CD8-positive, alpha-beta memory T cell (primary cell): ENCODE data around the gene CTNNA2. TPM values are rescaled to one million over a fixed set of nuclear protein-coding genes. Genes with fewer than 3 reads are reported as not detected.
A peak's percentile ranks its signal among the peaks of the same experiment; 100 is the strongest.
"Not testable (repeated sequence)": the region's sequence is repeated elsewhere in the genome, so short reads cannot be mapped to it uniquely, and the experiment has no call there.

ENCODE experiments used
- CTCF ChIA-PET: fragments of 350-600 bp; sonication (Branson Sonifier 250); formaldehyde crosslinking; loops from one replicate; lab custom pipeline; 2021; ENCODE audit warnings: antibody characterized with exemption; lab: Charles Lee
- POLR2A ChIA-PET: fragments of 350-600 bp; sonication (Branson Sonifier 250); formaldehyde crosslinking; loops from one replicate; lab custom pipeline; 2021; ENCODE audit warnings: antibody characterized with exemption; lab: Charles Lee
- DNase-seq, 5 donors: peaks; one replicate each; pipeline versions ENCODE4 v3.0.0 to v3.0.0-alpha.2; 2020 to 2022; ENCODE audit warnings: mixed read lengths in 1 of 5
- H3K27ac ChIP-seq: one replicate; pipeline ENCODE4 v1.7.0; 2013; ENCODE audit warnings: low read depth, mild to moderate bottlenecking, low read length, moderate library complexity
- H3K27me3 ChIP-seq: 2 replicates; pipeline ENCODE4 v1.7.0; 2013; ENCODE audit warnings: low read length, mild to moderate bottlenecking; ENCODE audit not compliant: insufficient read depth, poor library complexity, severe bottlenecking
- H3K36me3 ChIP-seq: 2 replicates; pipeline ENCODE4 v1.7.0; 2013; ENCODE audit warnings: mild to moderate bottlenecking, low read length, moderate library complexity; ENCODE audit not compliant: insufficient read depth
- H3K4me1 ChIP-seq: 2 replicates; pipeline ENCODE4 v1.7.0; 2013; ENCODE audit warnings: mild to moderate bottlenecking, low read length, moderate library complexity; ENCODE audit not compliant: insufficient read depth
- H3K4me3 ChIP-seq: 2 replicates; pipeline ENCODE4 v1.7.0; 2013; ENCODE audit warnings: mild to moderate bottlenecking, low read length
- H3K9me3 ChIP-seq: 2 replicates; pipeline ENCODE4 v1.7.0; 2013; ENCODE audit warnings: mild to moderate bottlenecking, low read length
- H3K27ac Mint-ChIP-seq, 8 donors: one replicate each; pipeline ENCODE4 v1.8.0; 2020 to 2021; ENCODE audit warnings: mixed read lengths in 8 of 8, mild to moderate bottlenecking in 6 of 8, inconsistent platforms in 3 of 8, moderate library complexity in 3 of 8
- H3K27me3 Mint-ChIP-seq, 2 donors: one replicate each; pipeline ENCODE4 v1.8.0; 2020 to 2021; ENCODE audit warnings: mixed read lengths in 2 of 2, mild to moderate bottlenecking in 1 of 2, moderate library complexity in 1 of 2
- H3K36me3 Mint-ChIP-seq, 3 donors: one replicate each; pipeline ENCODE4 v1.8.0; 2020 to 2021; ENCODE audit warnings: mixed read lengths in 3 of 3, inconsistent platforms in 1 of 3, mild to moderate bottlenecking in 1 of 3
- H3K4me1 Mint-ChIP-seq, 3 donors: one replicate each; pipeline ENCODE4 v1.8.0; 2020 to 2021; ENCODE audit warnings: mixed read lengths in 3 of 3, inconsistent platforms in 1 of 3, mild to moderate bottlenecking in 1 of 3
- H3K4me3 Mint-ChIP-seq, 7 donors: one replicate each; pipeline ENCODE4 v1.8.0; 2020 to 2021; ENCODE audit warnings: mixed read lengths in 7 of 7, mild to moderate bottlenecking in 6 of 7, moderate library complexity in 4 of 7, inconsistent platforms in 2 of 7
- H3K9me3 Mint-ChIP-seq, 5 donors: one replicate each; pipeline ENCODE4 v1.8.0; 2020 to 2022; ENCODE audit warnings: mixed read lengths in 5 of 5, mild to moderate bottlenecking in 3 of 5, moderate library complexity in 2 of 5, inconsistent platforms in 1 of 5
- polyA plus RNA-seq: library from polyadenylated mRNA; unstranded; fragments of 300-500 nt; fragmentation: Illumina TruSeq; gene quantifications from one replicate; pipeline ENCODE4 v1.2.3, GENCODE V29; 2021
- total RNA-seq, 2 experiments: library from RNA; stranded (reverse); gene quantifications; one replicate each; pipeline ENCODE4 v1.2.3, GENCODE V29; 2021

CTNNA2 gene
- total and polyA plus RNA-seq, 3 experiments from 2014 or later: not detected

DNA sequence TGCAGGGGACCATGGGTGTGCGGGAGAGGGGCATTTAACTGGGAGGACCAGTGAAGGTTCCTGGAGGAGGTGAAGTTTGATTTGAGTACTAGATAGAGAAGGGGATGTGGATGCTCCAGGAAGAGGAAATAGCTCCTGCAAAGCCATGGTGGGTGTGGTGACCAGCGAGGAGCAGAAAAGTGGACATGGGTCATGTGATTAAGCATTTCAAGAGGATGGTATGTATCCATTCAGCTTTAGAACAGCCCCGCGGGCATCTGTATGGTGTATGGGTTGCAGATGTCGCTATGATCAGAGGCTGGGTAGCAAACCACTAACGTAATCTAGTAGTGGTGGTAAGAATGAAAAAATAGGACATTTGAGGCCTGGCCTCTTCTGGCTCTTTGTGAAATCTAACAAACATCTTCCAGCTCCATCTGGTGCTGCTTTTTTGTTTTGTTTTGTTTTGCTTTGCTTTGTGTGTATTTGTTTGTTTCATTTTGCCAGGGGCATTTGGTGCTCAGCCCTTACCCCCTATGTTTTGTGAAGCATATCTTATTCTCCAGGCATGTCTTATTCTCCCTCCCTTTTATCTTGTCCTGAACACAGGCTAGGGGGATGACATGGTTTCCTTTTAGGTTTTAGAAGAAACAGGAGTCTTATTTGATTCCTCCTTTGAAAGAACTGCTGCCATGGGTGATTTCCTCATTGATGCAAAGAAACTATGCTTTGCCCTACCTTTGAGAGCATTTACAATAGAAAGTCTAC is 565.6 kb downstream of the CTNNA2 start:
- H3K9me3 Mint-ChIP-seq: peaks cover 0 to 10% (median 3%) of the 10 kb centered on the region in 5 donors
- CTCF ChIA-PET: no interaction called here

DNA sequence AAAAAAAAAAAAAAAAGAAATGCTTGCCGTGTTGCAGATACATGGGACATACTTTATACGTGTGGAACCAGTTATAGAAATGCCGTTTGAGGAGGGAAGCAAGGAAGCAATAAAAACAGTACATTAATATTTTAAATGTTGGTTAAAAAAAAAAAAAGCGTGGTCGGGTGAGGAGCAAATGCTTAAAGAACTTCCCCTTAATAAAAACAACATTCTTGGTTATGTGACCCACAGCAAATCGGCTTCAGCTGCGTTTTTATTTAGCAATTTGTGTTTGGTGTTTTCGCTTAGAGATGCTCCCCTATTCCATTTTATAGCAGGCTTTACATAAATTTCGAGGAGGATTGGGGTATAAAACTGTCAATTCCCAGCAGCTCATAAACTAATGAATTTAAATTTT is 568.1 kb downstream of the CTNNA2 start:
- Histone ChIP-seq H3K36me3 (no peaks in the 10 kb centered on the region), H3K4me1 (no peaks in the 10 kb centered on the region), H3K9me3 (no peaks in the 10 kb centered on the region), H3K27ac (no peak overlapping the region), H3K4me3 (no peak overlapping the region), H3K27me3 (no peaks in the 10 kb centered on the region)
- Mint-ChIP-seq H3K4me3 (no peak overlapping the region), H3K36me3 (no peaks in the 10 kb centered on the region), H3K27me3 (no peaks in the 10 kb centered on the region), H3K4me1 (no peaks in the 10 kb centered on the region), H3K9me3 (peaks cover 3 to 11% (median 4%) of the 10 kb centered on the region in 5 donors), H3K27ac (no peak overlapping the region)
- no peak for DNase-seq
- ChIA-PET POLR2A (no interaction called here), CTCF (no interaction called here)

More for the DNA sequence above, 565.6 kb downstream of the CTNNA2 start:
- H3K4me1 Mint-ChIP-seq: no peaks in the 10 kb centered on the region
- H3K27ac ChIP-seq: no peak overlapping the region
- no peaks in the 10 kb centered on the region for H3K9me3 ChIP-seq
- no peak for DNase-seq
- no peaks in the 10 kb centered on the region for H3K4me1 ChIP-seq
- peak overlapping the region in 1 of 8 donors; percentile 89 for H3K27ac Mint-ChIP-seq
- H3K36me3 Mint-ChIP-seq: no peaks in the 10 kb centered on the region
- no peak overlapping the region for H3K4me3 Mint-ChIP-seq
- H3K27me3 Mint-ChIP-seq: no peaks in the 10 kb centered on the region
- H3K4me3 ChIP-seq: no peak overlapping the region
- POLR2A ChIA-PET: no interaction called here
- H3K27me3 ChIP-seq: no peaks in the 10 kb centered on the region
- no peaks in the 10 kb centered on the region for H3K36me3 ChIP-seq

DNA sequence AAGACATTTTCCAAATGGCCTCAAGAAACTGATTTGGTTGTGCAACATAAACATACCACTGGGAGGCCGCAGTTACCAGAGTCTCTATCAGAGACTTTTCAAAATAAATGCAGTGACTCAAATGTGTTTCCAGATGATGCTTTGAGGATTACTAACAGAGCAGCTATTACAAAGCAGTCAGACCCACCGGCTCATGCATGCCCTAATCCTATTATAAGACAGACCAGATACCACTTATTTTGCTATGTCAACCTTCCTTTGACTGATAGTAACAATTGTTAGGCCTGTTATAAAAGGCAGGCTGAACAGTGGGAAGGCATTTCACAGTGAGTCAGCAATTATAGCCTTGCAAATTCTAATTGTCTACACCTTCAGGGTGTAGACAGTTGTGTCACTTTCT is 574.0 kb downstream of the CTNNA2 start:
- Mint-ChIP-seq H3K27ac (no peak overlapping the region), H3K27me3 (no peaks in the 10 kb centered on the region), H3K4me1 (no peaks in the 10 kb centered on the region), H3K4me3 (no peak overlapping the region), H3K9me3 (peaks cover 0 to 8% (median 2%) of the 10 kb centered on the region in 5 donors), H3K36me3 (no peaks in the 10 kb centered on the region)
- POLR2A ChIA-PET: no interaction called here
- Histone ChIP-seq H3K27ac (no peak overlapping the region), H3K4me1 (no peaks in the 10 kb centered on the region), H3K9me3 (no peaks in the 10 kb centered on the region), H3K27me3 (no peaks in the 10 kb centered on the region), H3K36me3 (no peaks in the 10 kb centered on the region), H3K4me3 (no peak overlapping the region)
- no peak for DNase-seq
- CTCF ChIA-PET: no interaction called here

DNA sequence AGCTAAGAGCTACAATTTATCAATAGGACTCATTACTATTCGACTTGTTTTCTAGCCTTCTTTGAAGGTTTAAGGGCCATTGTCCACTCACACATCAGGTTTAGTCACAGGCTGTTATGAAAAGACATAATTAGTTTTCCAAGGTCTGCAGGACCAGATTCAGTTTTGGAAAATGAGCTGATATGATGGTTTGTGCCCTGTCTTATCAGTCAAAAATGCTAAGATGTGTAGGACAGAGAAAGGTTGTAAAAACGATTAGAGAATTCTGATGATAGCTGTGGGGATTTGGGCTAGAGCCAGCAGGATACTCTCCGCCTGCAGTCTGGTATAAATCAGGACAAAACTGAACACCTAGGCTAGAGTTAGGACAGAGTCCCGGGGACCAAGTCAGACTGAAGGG is 578.4 kb downstream of the CTNNA2 start:
- H3K4me1 Mint-ChIP-seq: no peaks in the 10 kb centered on the region
- H3K4me3 Mint-ChIP-seq: no peak overlapping the region
- ChIA-PET CTCF (no interaction called here), POLR2A (no interaction called here)
- no peaks in the 10 kb centered on the region for H3K36me3 Mint-ChIP-seq
- peaks cover 0 to 5% (median 0%) of the 10 kb centered on the region in 5 donors for H3K9me3 Mint-ChIP-seq
- H3K27me3 ChIP-seq: no peaks in the 10 kb centered on the region
- no peaks in the 10 kb centered on the region for H3K27me3 Mint-ChIP-seq
- H3K27ac ChIP-seq: no peak overlapping the region
- no peak for DNase-seq
- no peaks in the 10 kb centered on the region for H3K9me3 ChIP-seq
- no peak overlapping the region for H3K27ac Mint-ChIP-seq
- no peak overlapping the region for H3K4me3 ChIP-seq
- H3K4me1 ChIP-seq: no peaks in the 10 kb centered on the region
- H3K36me3 ChIP-seq: no peaks in the 10 kb centered on the region

DNA sequence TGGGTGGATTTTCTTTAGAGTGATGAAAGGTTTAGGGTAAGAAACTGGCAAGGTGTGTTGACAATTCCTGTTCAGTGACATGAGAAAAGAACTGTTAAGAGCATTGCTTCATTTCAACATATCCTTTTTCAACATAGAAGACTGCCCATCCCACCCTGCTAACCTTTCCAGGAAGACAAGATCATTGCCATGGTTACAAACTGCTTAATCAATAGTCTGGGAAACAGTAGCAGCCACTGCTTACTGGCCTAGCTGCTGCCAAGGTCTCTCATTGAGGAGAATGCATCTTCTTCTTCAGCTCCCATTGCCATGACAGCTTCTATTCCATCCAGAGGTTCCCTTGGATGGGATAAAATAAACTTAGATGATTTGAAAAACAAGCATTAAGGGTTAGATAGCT is 579.6 kb downstream of the CTNNA2 start:
- H3K36me3 Mint-ChIP-seq: no peaks in the 10 kb centered on the region
- no peaks in the 10 kb centered on the region for H3K36me3 ChIP-seq
- no peaks in the 10 kb centered on the region for H3K9me3 ChIP-seq
- no peak overlapping the region for H3K4me3 ChIP-seq
- H3K27me3 ChIP-seq: no peaks in the 10 kb centered on the region
- no peak overlapping the region for H3K4me3 Mint-ChIP-seq
- CTCF ChIA-PET: no interaction called here
- POLR2A ChIA-PET: no interaction called here
- no peaks in the 10 kb centered on the region for H3K27me3 Mint-ChIP-seq
- peaks cover 0 to 5% (median 0%) of the 10 kb centered on the region in 5 donors for H3K9me3 Mint-ChIP-seq
- no peak overlapping the region for H3K27ac ChIP-seq
- DNase-seq: no peak
- H3K27ac Mint-ChIP-seq: no peak overlapping the region
- no peaks in the 10 kb centered on the region for H3K4me1 Mint-ChIP-seq
- H3K4me1 ChIP-seq: no peaks in the 10 kb centered on the region

DNA sequence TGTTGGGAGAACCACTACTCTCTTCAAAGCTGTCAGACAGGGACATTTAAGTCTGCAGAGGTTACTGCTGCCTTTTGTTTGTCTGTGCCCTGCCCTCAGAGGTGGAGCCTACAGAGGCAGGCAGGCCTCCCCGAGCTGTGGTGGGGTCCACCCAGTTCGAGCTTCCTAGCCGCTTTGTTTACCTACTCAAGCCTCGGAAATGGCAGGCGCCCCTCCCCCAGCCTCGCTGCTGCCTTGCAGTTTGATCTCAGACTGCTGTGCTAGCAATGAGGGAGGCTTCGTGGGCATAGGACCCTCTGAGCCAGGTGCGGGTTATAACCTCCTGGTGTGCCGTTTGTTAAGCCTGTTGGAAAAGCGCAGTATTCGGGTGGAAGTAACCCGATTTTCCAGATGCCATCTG is 585.7 kb downstream of the CTNNA2 start:
- H3K4me3 ChIP-seq, DNase-seq, H3K27ac ChIP-seq, H3K4me3 Mint-ChIP-seq, H3K4me1 ChIP-seq, POLR2A ChIA-PET, H3K9me3 Mint-ChIP-seq, H3K36me3 Mint-ChIP-seq, CTCF ChIA-PET, H3K27me3 ChIP-seq, H3K27ac Mint-ChIP-seq, H3K9me3 ChIP-seq, H3K27me3 Mint-ChIP-seq, H3K4me1 Mint-ChIP-seq, H3K36me3 ChIP-seq: not testable (repeated sequence)

DNA sequence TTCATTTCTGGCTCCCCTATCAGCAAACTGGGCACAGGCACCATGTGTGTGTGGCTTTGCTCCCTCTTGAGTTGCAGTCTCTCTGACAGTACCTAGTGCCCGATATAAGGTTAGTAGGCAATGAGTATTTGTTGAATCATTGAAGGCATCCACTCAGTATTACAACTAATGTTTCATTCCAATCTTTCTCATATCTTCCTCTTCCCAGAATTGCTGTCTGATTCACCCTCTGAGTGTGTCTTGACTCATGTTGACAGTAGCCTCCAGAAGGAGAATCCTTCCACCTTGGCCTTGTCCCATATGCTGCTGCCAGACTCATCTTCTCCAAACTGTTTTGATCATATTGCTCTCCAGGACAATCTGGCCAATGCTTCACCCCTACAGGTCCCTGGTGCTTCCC is 589.2 kb downstream of the CTNNA2 start:
- Histone ChIP-seq H3K4me1 (no peaks in the 10 kb centered on the region), H3K27ac (no peak overlapping the region), H3K36me3 (no peaks in the 10 kb centered on the region), H3K4me3 (no peak overlapping the region), H3K9me3 (no peaks in the 10 kb centered on the region), H3K27me3 (no peaks in the 10 kb centered on the region)
- no peak overlapping the region for H3K4me3 Mint-ChIP-seq
- peaks cover 0 to 2% of the 10 kb centered on the region in 2 donors for H3K27me3 Mint-ChIP-seq
- CTCF ChIA-PET: no interaction called here
- POLR2A ChIA-PET: no interaction called here
- peaks cover 2 to 11% (median 5%) of the 10 kb centered on the region in 5 donors for H3K9me3 Mint-ChIP-seq
- H3K4me1 Mint-ChIP-seq: no peaks in the 10 kb centered on the region
- no peak for DNase-seq
- no peaks in the 10 kb centered on the region for H3K36me3 Mint-ChIP-seq
- no peak overlapping the region for H3K27ac Mint-ChIP-seq

DNA sequence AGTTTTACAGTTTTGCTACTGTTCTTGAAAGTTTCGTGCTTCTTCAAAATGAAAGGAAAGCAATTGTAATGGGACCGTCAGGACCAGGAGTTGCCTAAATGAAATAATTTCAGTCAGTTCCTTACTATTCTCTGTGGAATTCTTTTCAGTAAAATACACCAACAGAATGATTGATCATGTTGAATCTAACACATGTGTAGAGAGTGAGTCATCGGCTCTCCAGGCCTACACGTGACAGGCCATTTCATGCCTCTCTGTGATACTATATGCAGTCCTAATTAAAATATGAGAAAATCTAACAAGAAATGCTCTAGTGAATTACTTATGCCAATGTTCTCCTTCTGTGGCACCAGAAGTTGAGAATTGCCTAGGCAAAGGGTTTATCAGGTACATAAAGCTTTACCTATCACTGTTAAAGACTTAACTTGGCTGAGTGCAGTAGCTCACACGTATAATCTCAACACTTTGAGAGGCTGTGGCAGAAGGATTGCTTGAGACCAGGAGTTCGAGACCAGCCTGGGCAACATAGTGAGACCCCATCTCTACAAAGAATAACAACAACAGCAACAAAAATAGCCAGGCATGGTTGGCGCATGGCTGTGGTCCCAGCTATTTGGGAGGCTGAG is 592.3 kb downstream of the CTNNA2 start:
- Histone ChIP-seq H3K27me3 (no peaks in the 10 kb centered on the region), H3K36me3 (no peaks in the 10 kb centered on the region), H3K9me3 (no peaks in the 10 kb centered on the region), H3K27ac (no peak overlapping the region), H3K4me1 (no peaks in the 10 kb centered on the region), H3K4me3 (no peak overlapping the region)
- no peak overlapping the region for H3K27ac Mint-ChIP-seq
- no peaks in the 10 kb centered on the region for H3K27me3 Mint-ChIP-seq
- POLR2A ChIA-PET: no interaction called here
- no peak overlapping the region for H3K4me3 Mint-ChIP-seq
- DNase-seq: no peak
- H3K4me1 Mint-ChIP-seq: no peaks in the 10 kb centered on the region
- H3K9me3 Mint-ChIP-seq: peaks cover 3 to 17% (median 8%) of the 10 kb centered on the region in 5 donors
- CTCF ChIA-PET: no interaction called here
- H3K36me3 Mint-ChIP-seq: no peaks in the 10 kb centered on the region
